Measurements from ENCODE around the gene HDAC3.
A peak's percentile ranks its signal among the peaks of the same experiment; 100 is the strongest.
"Not testable (repeated sequence)": the region's sequence is repeated elsewhere in the genome, so short reads cannot be mapped to it uniquely, and the experiment has no call there.

The HDAC3 gene

GRCh38 chr5:141634720-141635119 is 1.9 kb downstream of the HDAC3 start:
- DNase-seq (ENCODE audit: low read depth in 2 of 2): no peak

GRCh38 chr5:141633871-141634561 is 2.6 kb downstream of the HDAC3 start:
- DNase-seq (ENCODE audit: low read depth in 2 of 2): no peak

GRCh38 chr5:141632650-141633049 is 4.0 kb downstream of the HDAC3 start:
- DNase-seq (ENCODE audit: low read depth in 2 of 2): no peak

- no peak for DNase-seq (ENCODE audit: low read depth in 2 of 2)
These were observed 6.0 kb downstream of the HDAC3 start for GRCh38 chr5:141630570-141631140.

DNA sequence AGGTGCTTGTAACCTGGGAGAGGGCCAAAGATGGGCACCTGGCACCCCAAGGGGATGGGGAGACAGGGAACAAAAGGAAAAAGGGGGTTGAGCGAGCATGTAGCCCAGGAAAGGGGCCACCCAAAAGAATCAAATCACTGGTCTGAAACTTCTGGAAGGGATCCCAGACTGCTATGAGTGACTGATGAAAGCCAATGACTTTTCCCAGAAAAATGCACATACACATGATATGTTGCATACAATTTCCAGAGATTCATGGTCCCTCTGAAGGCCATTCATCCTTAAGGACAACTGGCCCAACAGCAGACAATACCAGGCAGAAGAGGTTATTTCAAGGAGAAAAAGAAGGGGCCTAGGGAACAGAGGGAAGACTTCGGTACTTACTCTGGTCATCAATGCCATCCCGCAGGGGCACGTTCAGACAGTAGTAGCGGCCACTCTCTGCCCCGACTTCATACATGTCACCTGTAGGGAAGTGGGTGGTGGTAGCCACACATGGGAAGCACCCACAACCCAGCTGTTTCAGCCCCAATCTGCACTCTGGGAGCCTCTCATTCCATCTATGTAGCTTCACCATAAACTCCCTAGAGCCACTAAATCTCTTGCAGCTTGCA is 8.4 kb downstream of the HDAC3 start:
- no peak for DNase-seq (ENCODE audit: low read depth in 2 of 2)

GRCh38 chr5:141623611-141624010 is 13.0 kb downstream of the HDAC3 start:
- no peak for DNase-seq (ENCODE audit: low read depth in 2 of 2)

GRCh38 chr5:141623186-141623585 is 13.5 kb downstream of the HDAC3 start:
- DNase-seq (ENCODE audit: low read depth in 2 of 2): no peak

DNA sequence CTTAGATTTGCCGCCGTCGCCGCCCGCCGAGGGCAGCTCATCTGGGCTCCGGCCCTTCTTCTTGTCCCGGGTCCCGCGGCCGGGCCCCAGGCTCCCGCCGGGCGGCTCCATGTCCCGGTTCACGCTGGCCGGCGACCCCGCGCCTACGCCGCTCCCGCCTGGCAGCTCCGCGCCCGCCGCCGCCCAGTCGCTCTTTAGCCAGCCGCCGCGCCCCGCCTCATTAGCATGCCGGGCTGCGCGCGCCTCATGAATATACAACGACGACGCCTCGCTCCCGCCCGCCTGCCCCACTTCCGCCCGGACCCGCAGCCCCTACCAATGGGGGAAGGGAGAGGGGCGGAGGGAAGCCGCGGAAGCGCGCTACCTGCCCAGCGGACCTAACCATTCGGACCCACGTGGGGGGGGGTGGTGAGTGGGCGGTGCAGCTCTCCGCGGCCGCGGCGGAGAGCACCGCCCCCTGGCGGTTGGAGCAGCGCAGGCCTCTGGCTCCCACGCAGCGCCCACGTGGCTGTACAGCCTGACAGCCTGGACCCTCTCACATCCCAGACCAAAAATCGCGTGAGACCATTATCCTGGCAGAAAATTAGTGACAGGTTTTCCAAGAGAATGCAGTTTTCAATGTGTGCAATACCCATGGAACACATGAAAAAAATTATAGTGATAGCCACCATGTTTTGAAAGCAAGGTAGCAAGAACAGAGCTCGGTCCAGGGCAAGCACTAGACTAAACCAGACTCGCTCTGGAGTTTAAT is 17.7 kb downstream of the HDAC3 start, which contains the start of gene DIAPH1:
TSS of gene DIAPH1 (minus strand) at position 197 of the 751 bp plus-strand sequence. CDS start at position 111, 86 bp downstream.
- peak; percentile 97 to 99 for DNase-seq (ENCODE audit: low read depth in 2 of 2)

- peak; percentile 56 to 59 for DNase-seq (ENCODE audit: low read depth in 2 of 2)
These were observed 18.4 kb downstream of the HDAC3 start for GRCh38 chr5:141618030-141618803.

DNA sequence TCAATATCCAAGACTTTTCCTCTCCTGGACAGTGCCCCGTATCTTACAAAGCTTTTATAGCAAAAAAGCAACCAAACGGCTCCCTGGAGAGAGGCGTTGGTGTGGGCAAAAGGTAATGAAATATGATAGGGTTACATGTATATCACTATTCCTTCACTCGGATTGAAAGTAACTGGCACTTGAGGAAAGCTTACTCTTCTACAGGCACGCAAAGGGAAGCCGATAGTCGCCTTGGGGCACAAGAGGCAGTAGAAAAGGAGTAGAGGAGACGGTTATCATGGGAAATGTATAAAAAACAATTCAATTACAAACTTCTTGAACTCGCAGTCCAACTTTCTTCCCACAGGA is 19.0 kb downstream of the HDAC3 start:
- no peak for DNase-seq (ENCODE audit: low read depth in 2 of 2)

DNA sequence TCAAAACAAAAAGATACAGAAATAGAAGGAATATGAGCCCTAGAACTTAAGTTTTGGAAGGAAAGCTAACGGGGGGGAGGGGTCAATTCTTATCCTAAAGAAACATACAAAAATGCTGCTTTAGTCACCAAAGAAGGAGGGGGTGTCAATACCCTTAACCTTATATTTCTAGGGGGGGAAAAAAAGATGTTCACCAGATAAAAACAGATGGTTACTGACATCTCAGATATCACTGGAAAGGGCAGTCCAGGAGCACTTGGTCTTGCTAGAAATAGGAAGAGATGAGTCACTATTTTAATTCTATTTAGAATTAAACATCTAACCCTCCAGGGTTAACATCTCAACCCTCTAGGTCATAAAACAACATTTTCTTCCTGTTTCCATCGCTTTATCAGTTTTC is 19.5 kb downstream of the HDAC3 start:
- DNase-seq (ENCODE audit: low read depth in 2 of 2): no peak

DNA sequence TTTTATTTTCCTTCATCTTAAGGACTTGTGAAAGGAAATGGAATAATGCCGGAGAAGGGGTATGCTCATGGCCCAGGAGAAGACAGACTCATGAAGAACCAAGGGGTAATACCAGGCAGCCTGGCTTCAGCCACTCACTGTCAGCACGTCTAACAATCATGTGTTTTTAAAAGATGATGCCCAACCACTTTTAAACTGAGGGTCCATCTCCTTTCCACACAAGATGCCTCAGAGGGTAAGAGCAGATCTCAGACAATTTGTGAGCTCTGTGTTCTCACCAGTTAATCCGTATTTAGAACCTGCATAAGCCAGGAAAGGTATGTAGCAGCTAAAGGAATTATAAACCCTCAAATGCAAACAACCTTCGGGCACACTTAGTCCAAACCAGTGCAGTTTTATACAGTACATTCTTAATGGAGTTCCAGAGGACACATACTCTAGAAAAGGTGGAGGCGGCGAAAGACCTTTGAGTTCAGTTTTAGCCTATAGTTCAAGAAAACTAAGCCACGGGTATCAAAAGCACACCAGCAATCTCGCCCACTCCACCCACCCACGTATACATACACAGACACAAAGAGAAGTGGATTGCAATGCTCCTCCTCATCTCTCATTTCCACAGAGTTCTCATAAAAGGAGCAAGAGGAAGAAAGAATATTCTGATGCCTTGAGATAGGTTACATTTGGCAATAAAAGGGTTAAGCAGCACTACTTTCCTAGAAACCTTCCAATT is 20.5 kb downstream of the HDAC3 start:
- DNase-seq (ENCODE audit: low read depth in 2 of 2): no peak

DNA sequence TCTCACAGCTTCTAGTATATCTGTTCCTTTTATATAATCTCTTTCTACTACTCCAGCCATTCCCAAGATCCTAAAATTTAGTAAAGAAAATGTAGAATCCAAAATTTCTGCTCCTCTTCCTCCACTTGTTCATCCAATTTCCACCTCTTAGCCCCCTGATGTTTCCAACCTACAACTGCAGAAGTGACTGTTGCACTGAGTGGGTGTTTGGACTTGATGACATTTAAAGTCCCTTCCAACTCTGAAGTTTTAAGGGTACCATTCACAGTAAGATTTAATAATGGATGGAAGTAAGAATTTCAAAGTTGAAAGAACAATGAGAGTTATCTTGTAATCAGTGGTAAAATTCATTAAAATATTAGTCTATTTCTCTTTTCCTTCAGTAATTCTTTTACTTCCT is 23.3 kb downstream of the HDAC3 start:
- no peak for DNase-seq (ENCODE audit: low read depth in 2 of 2)

GRCh38 chr5:141611289-141611688 is 25.4 kb downstream of the HDAC3 start:
- DNase-seq (ENCODE audit: low read depth in 2 of 2): no peak

GRCh38 chr5:141609921-141610320 is 26.7 kb downstream of the HDAC3 start:
- not testable (repeated sequence) for DNase-seq (ENCODE audit: low read depth in 2 of 2)

DNA sequence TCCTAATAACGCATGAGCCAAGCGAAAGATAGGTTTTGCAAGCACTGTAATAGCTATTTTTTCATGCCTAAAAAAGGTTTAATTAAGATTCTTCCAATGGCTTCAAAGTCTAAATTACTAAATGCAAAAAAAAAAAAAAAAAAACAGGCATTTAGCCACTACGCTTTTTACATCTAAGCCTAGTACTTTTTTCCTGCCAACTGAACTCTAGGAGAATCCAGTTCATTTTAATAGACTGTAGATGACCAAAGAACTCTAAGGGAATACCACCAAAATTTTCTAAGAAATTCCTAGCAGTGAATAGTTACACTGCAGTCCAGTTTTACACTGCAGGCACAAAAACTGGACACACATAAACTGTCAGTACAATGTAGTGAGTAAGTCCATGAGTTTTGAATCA is 27.6 kb downstream of the HDAC3 start:
- DNase-seq (ENCODE audit: low read depth in 2 of 2): no peak

GRCh38 chr5:141608557-141608956 is 28.1 kb downstream of the HDAC3 start:
- DNase-seq (ENCODE audit: low read depth in 2 of 2): no peak

DNA sequence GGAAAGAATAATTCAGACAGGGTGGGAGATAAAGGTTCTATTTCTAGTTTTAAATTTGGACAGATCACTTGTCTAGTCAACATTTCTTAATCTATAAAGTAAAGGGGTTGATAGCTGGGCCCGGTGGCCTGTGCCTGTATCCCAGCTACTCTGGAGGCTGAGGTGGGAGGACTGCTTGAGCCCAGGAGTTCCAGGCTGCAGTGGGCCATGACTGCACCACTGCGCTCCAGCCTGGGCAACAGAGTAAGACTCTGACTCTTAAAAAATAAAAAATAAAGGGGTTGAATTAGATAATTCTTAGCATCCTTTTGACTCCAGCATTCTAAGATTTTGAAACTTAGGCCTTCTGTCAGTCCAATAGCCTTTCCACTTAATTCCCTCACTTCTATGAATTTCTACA is 28.6 kb downstream of the HDAC3 start:
- no peak for DNase-seq (ENCODE audit: low read depth in 2 of 2)

- peak; percentile 49 to 51 for DNase-seq (ENCODE audit: low read depth in 2 of 2)
These were observed 30.9 kb downstream of the HDAC3 start for GRCh38 chr5:141605523-141606277.

Data from stimulated activated CD4-positive, alpha-beta T cell treated with anti-CD3 and anti-CD28 coated beads, Interleukin-15, amount 100 ng/mL, for 48 hours (primary cell).